Activated naive CD4-positive, alpha-beta T cell treated with anti-CD3 and anti-CD28 coated beads, Interleukin-2, amount 10 ng/mL, durations not matched to agents 7 days and 5 days (primary cell): Measurements from ENCODE around the gene TBC1D14.
A peak's percentile ranks its signal among the peaks of the same experiment; 100 is the strongest.

ENCODE experiments used
- CTCF ChIA-PET: fragments of 350-600 bp; sonication (Branson Sonifier 250); formaldehyde crosslinking; loops from one replicate; lab custom pipeline; 2021; ENCODE audit warnings: antibody characterized with exemption; lab: Charles Lee
- DNase-seq: peaks from one replicate; pipeline ENCODE4 v3.0.0-alpha.2; 2020
- H3K27ac Mint-ChIP-seq: one replicate; pipeline ENCODE4 v1.8.0; 2021; ENCODE audit warnings: mild to moderate bottlenecking, moderate library complexity, mixed read lengths
- H3K27me3 Mint-ChIP-seq: one replicate; pipeline ENCODE4 v1.8.0; 2021; ENCODE audit warnings: mild to moderate bottlenecking, mixed read lengths
- H3K36me3 Mint-ChIP-seq: one replicate; pipeline ENCODE4 v1.8.0; 2021; ENCODE audit warnings: mixed read lengths
- H3K4me1 Mint-ChIP-seq: one replicate; pipeline ENCODE4 v1.8.0; 2021; ENCODE audit warnings: mixed read lengths
- H3K4me3 Mint-ChIP-seq: one replicate; pipeline ENCODE4 v1.8.0; 2021; ENCODE audit warnings: mild to moderate bottlenecking, moderate library complexity, mixed read lengths
- H3K9me3 Mint-ChIP-seq: one replicate; pipeline ENCODE4 v1.8.0; 2021; ENCODE audit warnings: mixed read lengths

Gene TBC1D14, protein sequence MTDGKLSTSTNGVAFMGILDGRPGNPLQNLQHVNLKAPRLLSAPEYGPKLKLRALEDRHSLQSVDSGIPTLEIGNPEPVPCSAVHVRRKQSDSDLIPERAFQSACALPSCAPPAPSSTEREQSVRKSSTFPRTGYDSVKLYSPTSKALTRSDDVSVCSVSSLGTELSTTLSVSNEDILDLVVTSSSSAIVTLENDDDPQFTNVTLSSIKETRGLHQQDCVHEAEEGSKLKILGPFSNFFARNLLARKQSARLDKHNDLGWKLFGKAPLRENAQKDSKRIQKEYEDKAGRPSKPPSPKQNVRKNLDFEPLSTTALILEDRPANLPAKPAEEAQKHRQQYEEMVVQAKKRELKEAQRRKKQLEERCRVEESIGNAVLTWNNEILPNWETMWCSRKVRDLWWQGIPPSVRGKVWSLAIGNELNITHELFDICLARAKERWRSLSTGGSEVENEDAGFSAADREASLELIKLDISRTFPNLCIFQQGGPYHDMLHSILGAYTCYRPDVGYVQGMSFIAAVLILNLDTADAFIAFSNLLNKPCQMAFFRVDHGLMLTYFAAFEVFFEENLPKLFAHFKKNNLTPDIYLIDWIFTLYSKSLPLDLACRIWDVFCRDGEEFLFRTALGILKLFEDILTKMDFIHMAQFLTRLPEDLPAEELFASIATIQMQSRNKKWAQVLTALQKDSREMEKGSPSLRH

DNA sequence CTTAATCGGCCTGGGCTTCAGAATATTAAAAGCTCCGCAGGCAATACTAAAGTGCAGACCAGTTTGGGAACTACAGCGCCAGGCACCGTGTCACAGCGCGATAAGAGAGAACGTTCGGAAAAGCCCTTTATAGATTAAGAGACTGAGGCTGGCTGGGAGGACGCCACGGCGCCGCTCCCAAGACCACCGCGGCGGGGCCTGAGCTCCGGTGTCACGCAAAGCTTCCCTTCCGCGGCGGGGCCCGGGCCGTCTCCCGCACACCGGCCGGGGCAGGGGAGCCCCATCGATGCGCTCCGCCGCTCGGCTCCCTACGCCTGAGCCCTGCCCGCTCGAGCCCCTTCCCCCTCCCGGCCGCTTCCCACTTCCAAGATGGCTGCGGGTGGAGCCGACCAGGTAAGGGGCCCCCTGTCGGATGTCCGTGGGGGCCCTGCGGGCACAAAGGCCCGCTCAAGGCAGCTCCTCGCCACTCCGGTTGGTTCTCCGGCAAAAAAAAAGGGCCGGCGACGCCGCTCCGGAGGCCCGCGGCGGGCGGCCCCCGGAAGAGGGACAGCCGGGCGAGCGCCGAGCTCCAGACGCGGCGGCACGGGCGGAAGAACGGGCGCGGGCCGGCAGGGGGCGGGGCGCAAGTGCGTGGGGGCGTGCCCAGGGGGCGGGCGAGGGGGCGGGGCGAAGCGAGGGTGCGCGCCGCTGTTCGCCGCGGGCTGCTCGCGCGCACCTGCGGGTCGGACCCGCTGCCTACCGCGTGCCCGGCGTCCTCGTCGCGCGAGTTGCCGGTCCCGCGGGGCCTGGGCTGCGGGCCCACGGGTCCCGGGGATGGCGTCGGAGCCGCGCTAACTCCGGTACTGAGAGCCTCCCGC is at the start of gene TBC1D14:
Gene TBC1D14 (plus strand): TSS at position 714 of the 857 bp plus-strand sequence. CDS start 13,564 bp downstream, outside the sequence.
- CTCF ChIA-PET, result interaction anchor here (0.8 to 3.5 kb wide), 10 partner anchors 9 to 193 kb away, joined by 3 to 21 read pairs (median 3); partner anchors contain the start of gene BLOC1S4
- Mint-ChIP-seq H3K27ac (peak within 1 kb of the TSS; percentile 89), H3K27me3 (peaks cover 31% of the 10 kb centered on the region), H3K4me3 (peak within 1 kb of the TSS; percentile 90), H3K9me3 (no peaks in the 10 kb centered on the region), H3K4me1 (peaks cover 63% of the 10 kb centered on the region), H3K36me3 (peaks cover 4% of the 10 kb centered on the region)
- DNase-seq, result peak; percentile 91

DNA sequence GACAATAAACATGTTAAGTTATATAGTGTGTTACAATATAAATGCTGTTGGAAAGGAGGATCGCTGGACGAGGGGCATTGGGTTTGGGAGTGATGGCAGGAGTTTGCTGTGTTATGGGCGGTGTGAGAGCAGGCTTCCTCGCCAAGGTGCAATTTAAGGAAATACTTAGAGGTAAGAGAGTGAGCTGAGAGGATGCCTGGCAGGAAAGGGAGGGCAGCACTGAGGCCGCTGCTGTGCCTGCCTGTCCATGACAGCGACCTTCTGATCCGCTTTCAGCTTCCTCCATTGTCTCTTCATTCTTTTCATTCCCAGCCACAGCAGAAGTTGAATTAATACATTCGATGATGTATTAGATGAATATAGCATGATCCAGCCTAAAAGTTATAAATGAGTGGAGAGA is 41.2 kb upstream of the TBC1D14 start:
- no peak for DNase-seq
- H3K36me3 Mint-ChIP-seq, result peaks cover 11% of the 10 kb centered on the region
- no peaks in the 10 kb centered on the region for H3K9me3 Mint-ChIP-seq
- CTCF ChIA-PET, result interaction anchor here (1.1 to 1.6 kb wide), 2 partner anchors 10 to 148 kb away, joined by 4 to 5 read pairs; no protein-coding TSS in a partner anchor
- H3K4me3 Mint-ChIP-seq, result no peak overlapping the region
- H3K4me1 Mint-ChIP-seq, result no peaks in the 10 kb centered on the region
- no peak overlapping the region for H3K27ac Mint-ChIP-seq
- no peaks in the 10 kb centered on the region for H3K27me3 Mint-ChIP-seq

DNA sequence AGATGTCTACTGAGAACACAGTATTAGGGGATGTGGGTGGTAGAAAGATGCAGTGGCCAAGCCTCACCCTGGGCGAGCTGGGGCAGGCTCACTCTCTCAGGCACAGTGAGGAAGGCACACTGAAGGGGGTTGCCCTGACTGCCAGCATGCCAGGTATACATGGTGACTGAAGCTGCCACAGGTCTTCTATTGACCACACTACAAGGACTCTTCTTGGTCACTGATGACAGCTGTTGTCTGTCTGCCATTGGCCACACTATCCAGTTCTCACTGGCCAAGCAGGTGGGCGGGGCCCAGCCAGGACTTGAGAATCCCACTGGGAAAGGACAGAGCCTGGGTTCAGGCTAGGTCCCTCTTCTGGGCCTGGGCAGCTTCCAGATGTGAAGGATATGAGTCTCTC is 39.7 kb upstream of the TBC1D14 start:
- H3K4me3 Mint-ChIP-seq, result no peak overlapping the region
- no peak for DNase-seq
- CTCF ChIA-PET, result no interaction called here
- no peaks in the 10 kb centered on the region for H3K27me3 Mint-ChIP-seq
- H3K4me1 Mint-ChIP-seq, result no peaks in the 10 kb centered on the region
- no peaks in the 10 kb centered on the region for H3K9me3 Mint-ChIP-seq
- H3K27ac Mint-ChIP-seq, result no peak overlapping the region
- H3K36me3 Mint-ChIP-seq, result peaks cover 11% of the 10 kb centered on the region

DNA sequence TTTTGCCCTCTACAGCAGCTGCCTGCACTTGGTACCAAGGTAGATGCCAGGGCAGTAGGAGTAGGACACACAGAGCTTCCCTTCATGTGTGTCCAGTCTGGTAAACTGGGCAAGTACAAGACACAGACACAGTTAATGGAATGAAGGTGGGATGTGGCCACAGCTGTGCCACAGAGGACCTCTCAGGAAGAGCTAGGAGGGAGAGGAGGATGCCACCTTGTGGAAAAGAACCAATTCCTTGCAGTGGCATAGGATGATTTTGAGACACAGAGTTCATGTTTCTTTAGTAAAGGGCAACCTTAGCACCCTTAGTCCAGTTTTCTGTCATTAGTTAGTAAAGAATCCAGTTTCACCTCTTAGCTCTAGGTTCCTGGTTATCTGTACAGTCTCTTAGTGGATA is 36.3 kb upstream of the TBC1D14 start:
- DNase-seq, result no peak
- Mint-ChIP-seq H3K4me1 (peaks cover 10% of the 10 kb centered on the region), H3K4me3 (no peak overlapping the region), H3K36me3 (peaks cover 18% of the 10 kb centered on the region), H3K9me3 (no peaks in the 10 kb centered on the region), H3K27ac (no peak overlapping the region), H3K27me3 (no peaks in the 10 kb centered on the region)
- CTCF ChIA-PET, result interaction anchor here (0.6 to 4.6 kb wide), 48 partner anchors 9 to 541 kb away, joined by 3 to 159 read pairs (median 6); partner anchors contain the start of genes BLOC1S4, MRFAP1L1 and TADA2B

DNA sequence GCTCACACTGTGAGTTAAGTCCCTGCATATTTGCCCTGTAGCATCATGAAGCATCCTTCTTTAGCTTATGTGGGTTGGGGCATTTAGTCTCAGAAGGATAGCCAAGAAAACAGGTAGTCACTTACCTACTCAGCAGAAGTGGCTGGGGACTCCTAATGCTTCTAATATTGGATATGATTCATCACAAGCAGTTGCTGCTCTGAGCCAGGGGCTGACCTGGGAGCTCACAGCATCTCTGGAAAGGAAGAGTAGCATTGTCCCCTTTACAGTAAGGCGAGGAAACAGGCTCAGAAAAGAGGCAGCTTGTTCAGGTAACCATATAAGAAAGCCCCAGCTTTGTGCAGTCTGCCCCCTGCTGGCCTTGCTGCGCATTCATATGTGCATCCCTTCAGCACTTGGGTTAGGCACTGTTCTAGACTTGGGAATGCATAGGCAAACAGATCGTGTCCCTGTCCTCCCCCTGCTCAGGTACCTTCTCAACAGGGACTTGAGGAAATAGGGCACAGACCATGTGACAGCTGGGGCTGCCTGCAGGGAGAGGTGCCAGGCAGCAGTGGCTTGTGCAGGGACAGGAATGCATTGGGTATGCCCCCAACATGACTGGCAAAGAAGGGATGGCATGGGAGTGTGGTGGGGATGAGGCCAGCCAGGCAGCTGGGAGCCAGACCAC is 35.7 kb upstream of the TBC1D14 start:
- H3K36me3 Mint-ChIP-seq, result peaks cover 21% of the 10 kb centered on the region
- no peak overlapping the region for H3K27ac Mint-ChIP-seq
- DNase-seq, result peak; percentile 89
- peaks cover 10% of the 10 kb centered on the region for H3K4me1 Mint-ChIP-seq
- H3K9me3 Mint-ChIP-seq, result no peaks in the 10 kb centered on the region
- CTCF ChIA-PET, result interaction anchor here (0.6 to 4.6 kb wide), 49 partner anchors 9 to 542 kb away, joined by 3 to 159 read pairs (median 6); partner anchors contain the start of genes BLOC1S4, MRFAP1L1 and TADA2B
- no peaks in the 10 kb centered on the region for H3K27me3 Mint-ChIP-seq
- no peak overlapping the region for H3K4me3 Mint-ChIP-seq

DNA sequence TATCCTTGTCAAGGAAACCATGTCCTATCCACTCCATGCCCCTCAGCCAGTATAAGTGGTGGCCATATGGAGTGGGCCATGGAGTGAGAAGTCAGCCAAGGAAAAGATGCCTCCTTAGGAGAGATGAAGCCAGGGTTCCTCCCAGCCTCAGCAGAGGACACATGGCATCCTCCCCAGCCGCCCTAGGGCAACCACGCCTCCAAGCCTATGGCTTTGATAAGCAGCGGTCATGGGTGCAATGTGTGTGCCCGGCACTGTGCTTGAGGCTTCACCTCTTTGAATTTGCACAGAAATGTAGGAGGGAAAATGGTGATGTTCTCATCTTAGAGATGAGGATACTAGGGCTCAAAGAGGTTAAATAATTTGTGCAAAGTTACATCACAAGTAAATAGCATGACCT is 34.6 kb upstream of the TBC1D14 start:
- no peak overlapping the region for H3K27ac Mint-ChIP-seq
- peaks cover 26% of the 10 kb centered on the region for H3K36me3 Mint-ChIP-seq
- H3K27me3 Mint-ChIP-seq, result no peaks in the 10 kb centered on the region
- H3K9me3 Mint-ChIP-seq, result no peaks in the 10 kb centered on the region
- peaks cover 10% of the 10 kb centered on the region for H3K4me1 Mint-ChIP-seq
- H3K4me3 Mint-ChIP-seq, result no peak overlapping the region
- CTCF ChIA-PET, result interaction anchor here (0.7 to 4.6 kb wide), 13 partner anchors 8 to 200 kb away, joined by 3 to 159 read pairs (median 23); partner anchors contain the start of gene BLOC1S4
- DNase-seq, result no peak

DNA sequence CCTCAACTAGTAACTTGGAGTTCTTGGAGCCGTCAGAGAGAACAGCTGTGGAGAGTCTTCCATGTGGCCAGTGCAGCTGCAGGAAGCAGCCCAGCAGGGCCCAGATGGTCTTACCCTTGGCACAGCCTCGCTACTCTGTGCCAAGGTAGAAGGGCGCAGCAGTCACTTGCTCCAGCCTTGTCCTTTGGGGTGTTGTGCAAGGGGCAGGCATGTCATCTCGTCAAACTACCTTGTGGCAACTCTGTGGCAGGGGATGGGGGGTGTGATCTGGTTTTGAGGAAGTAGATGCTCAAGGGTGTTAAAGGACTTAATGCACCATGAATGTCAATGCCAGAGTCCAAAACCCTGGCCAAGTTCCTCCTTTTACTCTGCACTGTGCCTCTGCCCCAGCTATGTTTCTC is 34.2 kb upstream of the TBC1D14 start:
- no peak overlapping the region for H3K27ac Mint-ChIP-seq
- H3K27me3 Mint-ChIP-seq, result no peaks in the 10 kb centered on the region
- no peak overlapping the region for H3K4me3 Mint-ChIP-seq
- CTCF ChIA-PET, result interaction anchor here (0.7 to 4.6 kb wide), 7 partner anchors 11 to 200 kb away, joined by 3 to 159 read pairs (median 32); partner anchors contain the start of gene BLOC1S4
- peaks cover 10% of the 10 kb centered on the region for H3K4me1 Mint-ChIP-seq
- DNase-seq, result no peak
- H3K36me3 Mint-ChIP-seq, result peaks cover 28% of the 10 kb centered on the region
- H3K9me3 Mint-ChIP-seq, result no peaks in the 10 kb centered on the region

DNA sequence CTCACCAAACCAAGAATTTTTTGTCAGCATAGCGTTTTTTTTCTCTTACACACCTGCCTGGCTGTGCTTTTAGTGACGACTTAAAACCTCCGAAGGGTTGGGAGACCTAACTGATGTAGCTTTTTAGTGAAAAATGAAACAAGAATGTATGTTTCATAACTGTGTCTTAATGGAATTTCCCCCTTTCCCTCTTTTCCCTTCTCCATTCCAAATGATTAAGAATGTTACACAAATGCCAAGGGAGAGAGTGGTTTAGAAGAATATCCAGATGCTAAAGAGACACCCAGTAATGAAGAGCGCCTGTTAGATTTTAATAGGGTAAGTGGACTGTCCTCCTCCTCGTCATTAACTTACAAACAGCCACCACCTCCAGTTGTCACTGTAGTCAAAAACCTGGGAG is 33.2 kb upstream of the TBC1D14 start:
- CTCF ChIA-PET, result interaction anchor here (0.9 to 4.6 kb wide), 4 partner anchors 83 to 201 kb away, joined by 4 to 33 read pairs (median 19); no protein-coding TSS in a partner anchor
- Mint-ChIP-seq H3K27ac (no peak overlapping the region), H3K27me3 (no peaks in the 10 kb centered on the region), H3K36me3 (peaks cover 37% of the 10 kb centered on the region), H3K9me3 (no peaks in the 10 kb centered on the region), H3K4me3 (no peak overlapping the region), H3K4me1 (peaks cover 10% of the 10 kb centered on the region)
- no peak for DNase-seq

DNA sequence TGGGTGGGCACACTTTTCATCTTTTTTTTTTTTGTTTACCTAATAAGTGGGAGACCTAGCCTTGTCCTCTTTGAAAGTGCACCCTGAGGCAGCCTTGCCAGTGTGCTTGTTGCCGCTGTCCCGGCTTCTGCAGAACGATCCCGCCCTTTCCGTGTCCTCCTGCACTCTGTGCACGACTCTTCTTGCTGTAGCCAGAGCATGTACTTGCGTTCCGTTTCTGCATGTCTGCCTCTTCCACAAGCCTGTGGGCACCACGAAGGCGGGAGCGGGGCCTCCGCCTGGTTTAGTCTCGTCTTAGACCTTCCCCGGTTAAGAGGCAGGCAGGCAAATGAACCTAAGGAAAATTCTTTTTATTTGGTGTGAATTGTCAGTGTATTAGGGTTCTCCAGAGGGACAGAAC is 32.6 kb upstream of the TBC1D14 start:
- DNase-seq, result no peak
- H3K27ac Mint-ChIP-seq, result peak overlapping the region; percentile 21
- no peaks in the 10 kb centered on the region for H3K27me3 Mint-ChIP-seq
- H3K4me3 Mint-ChIP-seq, result no peak overlapping the region
- peaks cover 41% of the 10 kb centered on the region for H3K36me3 Mint-ChIP-seq
- no peaks in the 10 kb centered on the region for H3K9me3 Mint-ChIP-seq
- peaks cover 10% of the 10 kb centered on the region for H3K4me1 Mint-ChIP-seq
- CTCF ChIA-PET, result interaction anchor here (0.9 kb wide), 1 partner anchor 83 kb away, joined by 4 read pairs; no protein-coding TSS in a partner anchor

DNA sequence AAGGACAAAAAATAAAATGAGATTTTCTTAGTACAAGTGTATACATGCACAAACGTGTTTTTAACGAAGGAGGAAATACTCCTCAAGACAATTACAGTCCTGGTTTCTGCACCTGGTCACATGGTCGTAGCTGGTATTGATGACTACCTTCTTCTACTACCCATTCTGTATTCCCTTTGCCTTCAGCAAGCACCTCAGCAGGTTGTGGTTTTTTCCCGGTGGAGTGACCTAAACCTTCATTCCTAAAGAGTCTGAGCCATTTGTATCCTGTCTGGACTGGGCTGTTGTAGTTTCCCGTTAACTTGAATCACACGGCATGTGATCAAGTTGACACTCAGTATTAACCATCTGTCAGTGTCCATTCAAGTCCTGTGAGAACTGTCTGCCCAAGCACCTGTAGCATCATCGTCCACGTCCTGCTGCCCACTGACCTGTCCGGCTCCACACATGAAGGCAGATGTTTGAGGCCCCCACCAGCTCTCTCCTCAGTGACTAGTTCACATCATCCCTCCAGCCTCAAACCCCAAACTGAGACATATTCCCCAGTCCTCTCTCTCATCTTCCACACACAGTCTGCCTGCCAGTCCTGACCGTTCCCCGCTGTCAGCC is 31.1 kb upstream of the TBC1D14 start:
- Mint-ChIP-seq H3K27ac (peak overlapping the region; percentile 21), H3K36me3 (peaks cover 54% of the 10 kb centered on the region), H3K4me1 (peaks cover 10% of the 10 kb centered on the region), H3K27me3 (no peaks in the 10 kb centered on the region), H3K9me3 (no peaks in the 10 kb centered on the region), H3K4me3 (no peak overlapping the region)
- no peak for DNase-seq
- CTCF ChIA-PET, result interaction anchor here (1.1 kb wide), 1 partner anchor 10 kb away, joined by 5 read pairs; no protein-coding TSS in a partner anchor

DNA sequence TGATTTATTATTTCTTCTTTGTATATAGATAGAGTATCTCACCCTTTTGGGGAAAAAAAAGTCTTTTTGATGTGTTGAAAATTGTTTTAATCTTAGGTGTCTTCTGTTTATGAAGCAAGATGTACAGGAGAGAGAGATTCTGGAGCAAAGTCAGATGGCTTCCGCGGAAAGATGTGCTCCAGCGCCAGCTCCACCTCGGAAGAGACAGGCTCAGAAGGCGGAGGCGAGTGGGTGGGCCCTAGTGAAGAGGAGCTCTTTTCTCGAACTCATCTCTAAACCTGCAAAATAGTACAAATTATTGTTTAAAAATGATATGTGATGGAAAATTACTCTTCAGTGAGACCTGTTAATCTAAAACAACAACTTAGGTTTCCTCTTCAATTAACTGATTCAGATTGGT is 28.9 kb upstream of the TBC1D14 start:
- DNase-seq, result no peak
- H3K9me3 Mint-ChIP-seq, result no peaks in the 10 kb centered on the region
- H3K27ac Mint-ChIP-seq, result peak overlapping the region; percentile 6
- H3K36me3 Mint-ChIP-seq, result peaks cover 50% of the 10 kb centered on the region
- no peaks in the 10 kb centered on the region for H3K27me3 Mint-ChIP-seq
- no peak overlapping the region for H3K4me3 Mint-ChIP-seq
- H3K4me1 Mint-ChIP-seq, result peaks cover 10% of the 10 kb centered on the region
- CTCF ChIA-PET, result no interaction called here

DNA sequence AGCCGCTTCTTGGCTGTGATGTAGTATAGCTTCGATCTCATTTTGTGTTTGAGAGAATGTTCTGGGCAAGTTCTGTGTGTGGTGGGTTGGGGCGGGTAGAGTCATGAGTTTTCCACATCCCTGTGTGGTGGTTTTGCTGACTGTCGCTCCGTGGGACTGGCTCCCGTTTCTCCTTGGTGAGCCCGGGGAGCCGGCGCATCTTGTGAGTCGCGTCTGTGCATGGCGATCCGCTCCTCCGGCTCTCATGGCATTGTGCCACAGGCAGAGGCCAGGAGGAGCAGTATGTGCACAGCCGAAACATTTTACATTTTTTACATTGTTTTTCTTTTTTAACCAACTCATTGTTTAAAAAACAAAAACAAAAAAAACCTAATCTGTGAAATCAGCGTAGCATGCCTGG is 27.7 kb upstream of the TBC1D14 start:
- Mint-ChIP-seq H3K4me3 (no peak overlapping the region), H3K27me3 (no peaks in the 10 kb centered on the region), H3K27ac (no peak overlapping the region), H3K9me3 (no peaks in the 10 kb centered on the region), H3K36me3 (peaks cover 44% of the 10 kb centered on the region), H3K4me1 (peaks cover 3% of the 10 kb centered on the region)
- CTCF ChIA-PET, result interaction anchor here (1.5 to 2.8 kb wide), 2 partner anchors 9 to 45 kb away, joined by 4 to 23 read pairs; no protein-coding TSS in a partner anchor
- no peak for DNase-seq
